ENCODE data around the gene TSHB.

The TSHB gene

GRCh38 chr1:115041654-115042053 lies 12.0 kb downstream of the TSHB start:
- H3K27me3 ChIP-seq (ENCODE audit: insufficient read depth, low read length, poor library complexity, severe bottlenecking), result no peaks in the 10 kb centered on the region
- H3K79me2 ChIP-seq (ENCODE audit: insufficient read depth, low read length), result no peaks in the 10 kb centered on the region
- no peak overlapping the region for H3K4me2 ChIP-seq (ENCODE audit: low read depth, low read length, poor library complexity, severe bottlenecking)
- H3F3A ChIP-seq (ENCODE audit: low read depth), result no peaks in the 10 kb centered on the region
- no peak overlapping the region for H3K9ac ChIP-seq (ENCODE audit: low read depth, low read length, poor library complexity, severe bottlenecking)
- no peaks in the 10 kb centered on the region for H3K9me3 ChIP-seq (ENCODE audit: insufficient read depth, low read depth, low read length)
- H2AFZ ChIP-seq (ENCODE audit: low read length), result no peak overlapping the region
- H3K9me2 ChIP-seq (replicated peaks; ENCODE audit: low read depth, low read length), result no peaks in the 10 kb centered on the region
- no peaks in the 10 kb centered on the region for H4K20me1 ChIP-seq (ENCODE audit: insufficient read depth, low read length, poor library complexity, severe bottlenecking)
- no peak overlapping the region for H3K4me3 ChIP-seq (ENCODE audit: low read length, poor library complexity, severe bottlenecking)
- no peaks in the 10 kb centered on the region for H3K36me3 ChIP-seq (ENCODE audit: insufficient read depth, low read length)
- no peaks in the 10 kb centered on the region for H3K4me1 ChIP-seq (ENCODE audit: insufficient read depth, low read length, poor library complexity, severe bottlenecking)
- TF ChIP-seq EZH2phosphoT487 (IDR thresholded peaks at IDR 0.05; ENCODE audit: borderline replicate concordance) (no peak), CTCF (conservative IDR thresholded peaks at IDR 0.05; ENCODE audit: low read length) (peak; percentile 52)

- Histone ChIP-seq H3K27me3 (ENCODE audit: insufficient read depth, low read length, poor library complexity, severe bottlenecking) (no peaks in the 10 kb centered on the region), H3K9ac (ENCODE audit: low read depth, low read length, poor library complexity, severe bottlenecking) (no peak overlapping the region), H4K20me1 (ENCODE audit: insufficient read depth, low read length, poor library complexity, severe bottlenecking) (no peaks in the 10 kb centered on the region), H3K36me3 (ENCODE audit: insufficient read depth, low read length) (no peaks in the 10 kb centered on the region), H3K9me3 (ENCODE audit: insufficient read depth, low read depth, low read length) (no peaks in the 10 kb centered on the region), H3F3A (ENCODE audit: low read depth) (no peaks in the 10 kb centered on the region), H2AFZ (ENCODE audit: low read length) (no peak overlapping the region), H3K9me2 (replicated peaks; ENCODE audit: low read depth, low read length) (no peaks in the 10 kb centered on the region), H3K79me2 (ENCODE audit: insufficient read depth, low read length) (no peaks in the 10 kb centered on the region), H3K4me1 (ENCODE audit: insufficient read depth, low read length, poor library complexity, severe bottlenecking) (peaks cover 8% of the 10 kb centered on the region), H3K4me2 (ENCODE audit: low read depth, low read length, poor library complexity, severe bottlenecking) (no peak overlapping the region), H3K4me3 (ENCODE audit: low read length, poor library complexity, severe bottlenecking) (no peak overlapping the region)
- TF ChIP-seq EZH2phosphoT487 (IDR thresholded peaks at IDR 0.05; ENCODE audit: borderline replicate concordance), result no peak
- no peak for TF ChIP-seq CTCF (conservative IDR thresholded peaks at IDR 0.05; ENCODE audit: low read length)
These were observed 17.1 kb downstream of the TSHB start for GRCh38 chr1:115046751-115047150.

- Histone ChIP-seq H2AFZ (ENCODE audit: low read length) (no peak overlapping the region), H3K27me3 (ENCODE audit: insufficient read depth, low read length, poor library complexity, severe bottlenecking) (no peaks in the 10 kb centered on the region), H3K9ac (ENCODE audit: low read depth, low read length, poor library complexity, severe bottlenecking) (no peak overlapping the region), H4K20me1 (ENCODE audit: insufficient read depth, low read length, poor library complexity, severe bottlenecking) (no peaks in the 10 kb centered on the region), H3K79me2 (ENCODE audit: insufficient read depth, low read length) (no peaks in the 10 kb centered on the region), H3K36me3 (ENCODE audit: insufficient read depth, low read length) (no peaks in the 10 kb centered on the region), H3K9me2 (replicated peaks; ENCODE audit: low read depth, low read length) (no peaks in the 10 kb centered on the region), H3K4me3 (ENCODE audit: low read length, poor library complexity, severe bottlenecking) (no peak overlapping the region), H3K4me1 (ENCODE audit: insufficient read depth, low read length, poor library complexity, severe bottlenecking) (peaks cover 8% of the 10 kb centered on the region), H3K4me2 (ENCODE audit: low read depth, low read length, poor library complexity, severe bottlenecking) (no peak overlapping the region), H3F3A (ENCODE audit: low read depth) (no peaks in the 10 kb centered on the region), H3K9me3 (ENCODE audit: insufficient read depth, low read depth, low read length) (no peaks in the 10 kb centered on the region)
- TF ChIP-seq EZH2phosphoT487 (IDR thresholded peaks at IDR 0.05; ENCODE audit: borderline replicate concordance) (no peak), CTCF (conservative IDR thresholded peaks at IDR 0.05; ENCODE audit: low read length) (no peak)
These were observed 22.2 kb downstream of the TSHB start for GRCh38 chr1:115051850-115052249.

Data from Loucy (cell line).